ENCODE measurements around the gene IPO8.

IPO8 gene

GRCh38 chr12:30719060-30719459 is 23.4 kb upstream of the IPO8 start:
- no peak overlapping the region for H3K4me3 ChIP-seq (replicated peaks; ENCODE audit: insufficient read depth, low read length)
- no peaks in the 10 kb centered on the region for H3K27me3 ChIP-seq (ENCODE audit: insufficient read depth, poor library complexity, severe bottlenecking)
- no peak overlapping the region for H3K27ac ChIP-seq (replicated peaks)
- no peak for DNase-seq (ENCODE audit: low read depth in 1 of 2, low spot score in 1 of 2)
- TF ChIP-seq SPI1 (IDR thresholded peaks at IDR 0.05; ENCODE audit: borderline replicate concordance, low read depth) (no peak), POLR2AphosphoS5 (IDR thresholded peaks at IDR 0.05; ENCODE audit: low read depth) (no peak)
- TF ChIP-seq, protein P1, sequence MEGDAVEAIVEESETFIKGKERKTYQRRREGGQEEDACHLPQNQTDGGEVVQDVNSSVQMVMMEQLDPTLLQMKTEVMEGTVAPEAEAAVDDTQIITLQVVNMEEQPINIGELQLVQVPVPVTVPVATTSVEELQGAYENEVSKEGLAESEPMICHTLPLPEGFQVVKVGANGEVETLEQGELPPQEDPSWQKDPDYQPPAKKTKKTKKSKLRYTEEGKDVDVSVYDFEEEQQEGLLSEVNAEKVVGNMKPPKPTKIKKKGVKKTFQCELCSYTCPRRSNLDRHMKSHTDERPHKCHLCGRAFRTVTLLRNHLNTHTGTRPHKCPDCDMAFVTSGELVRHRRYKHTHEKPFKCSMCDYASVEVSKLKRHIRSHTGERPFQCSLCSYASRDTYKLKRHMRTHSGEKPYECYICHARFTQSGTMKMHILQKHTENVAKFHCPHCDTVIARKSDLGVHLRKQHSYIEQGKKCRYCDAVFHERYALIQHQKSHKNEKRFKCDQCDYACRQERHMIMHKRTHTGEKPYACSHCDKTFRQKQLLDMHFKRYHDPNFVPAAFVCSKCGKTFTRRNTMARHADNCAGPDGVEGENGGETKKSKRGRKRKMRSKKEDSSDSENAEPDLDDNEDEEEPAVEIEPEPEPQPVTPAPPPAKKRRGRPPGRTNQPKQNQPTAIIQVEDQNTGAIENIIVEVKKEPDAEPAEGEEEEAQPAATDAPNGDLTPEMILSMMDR (IDR thresholded peaks at IDR 0.05; ENCODE audit: insufficient read depth, low read length) = no peak
- TF ChIP-seq, protein P2, sequence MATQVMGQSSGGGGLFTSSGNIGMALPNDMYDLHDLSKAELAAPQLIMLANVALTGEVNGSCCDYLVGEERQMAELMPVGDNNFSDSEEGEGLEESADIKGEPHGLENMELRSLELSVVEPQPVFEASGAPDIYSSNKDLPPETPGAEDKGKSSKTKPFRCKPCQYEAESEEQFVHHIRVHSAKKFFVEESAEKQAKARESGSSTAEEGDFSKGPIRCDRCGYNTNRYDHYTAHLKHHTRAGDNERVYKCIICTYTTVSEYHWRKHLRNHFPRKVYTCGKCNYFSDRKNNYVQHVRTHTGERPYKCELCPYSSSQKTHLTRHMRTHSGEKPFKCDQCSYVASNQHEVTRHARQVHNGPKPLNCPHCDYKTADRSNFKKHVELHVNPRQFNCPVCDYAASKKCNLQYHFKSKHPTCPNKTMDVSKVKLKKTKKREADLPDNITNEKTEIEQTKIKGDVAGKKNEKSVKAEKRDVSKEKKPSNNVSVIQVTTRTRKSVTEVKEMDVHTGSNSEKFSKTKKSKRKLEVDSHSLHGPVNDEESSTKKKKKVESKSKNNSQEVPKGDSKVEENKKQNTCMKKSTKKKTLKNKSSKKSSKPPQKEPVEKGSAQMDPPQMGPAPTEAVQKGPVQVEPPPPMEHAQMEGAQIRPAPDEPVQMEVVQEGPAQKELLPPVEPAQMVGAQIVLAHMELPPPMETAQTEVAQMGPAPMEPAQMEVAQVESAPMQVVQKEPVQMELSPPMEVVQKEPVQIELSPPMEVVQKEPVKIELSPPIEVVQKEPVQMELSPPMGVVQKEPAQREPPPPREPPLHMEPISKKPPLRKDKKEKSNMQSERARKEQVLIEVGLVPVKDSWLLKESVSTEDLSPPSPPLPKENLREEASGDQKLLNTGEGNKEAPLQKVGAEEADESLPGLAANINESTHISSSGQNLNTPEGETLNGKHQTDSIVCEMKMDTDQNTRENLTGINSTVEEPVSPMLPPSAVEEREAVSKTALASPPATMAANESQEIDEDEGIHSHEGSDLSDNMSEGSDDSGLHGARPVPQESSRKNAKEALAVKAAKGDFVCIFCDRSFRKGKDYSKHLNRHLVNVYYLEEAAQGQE (IDR thresholded peaks at IDR 0.05; ENCODE audit: insufficient replicate concordance, low read depth) = no peak

DNA sequence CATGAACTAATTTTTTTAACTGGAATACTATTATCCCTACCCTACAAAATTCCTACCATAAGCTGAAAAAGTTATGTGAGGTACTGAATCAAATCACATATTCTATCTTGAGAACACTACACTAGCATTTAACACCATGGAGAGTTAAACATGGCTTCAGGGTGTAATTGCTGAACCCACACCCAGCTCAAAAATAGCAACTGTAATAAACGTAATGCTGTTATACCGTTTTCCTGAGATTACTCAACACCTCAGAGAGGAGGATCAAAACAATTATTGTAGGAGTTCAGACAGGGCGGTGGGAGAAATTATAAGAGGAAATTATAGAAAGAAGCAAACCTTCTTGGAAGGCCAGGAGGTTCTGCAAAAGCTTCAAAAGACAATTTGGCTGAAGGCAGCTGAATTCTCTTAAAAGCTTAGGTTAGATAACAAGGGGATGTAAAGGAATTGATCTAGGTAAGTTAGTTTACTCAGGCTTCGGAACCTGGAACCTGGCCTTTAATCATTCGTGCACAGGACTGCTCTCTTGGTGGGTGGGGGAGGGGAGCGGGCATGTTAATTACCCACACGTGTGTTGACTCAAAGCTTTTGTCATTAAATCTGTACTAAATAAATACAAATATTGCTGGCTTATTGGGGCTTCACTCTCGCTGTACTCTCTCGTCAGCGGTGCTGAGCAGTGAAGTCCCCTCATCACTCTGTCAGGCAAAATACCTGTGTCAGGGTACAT is 12.1 kb upstream of the IPO8 start:
- TF ChIP-seq, protein P2 (IDR thresholded peaks at IDR 0.05; ENCODE audit: insufficient replicate concordance, low read depth) = no peak
- TF ChIP-seq POLR2AphosphoS5 (IDR thresholded peaks at IDR 0.05; ENCODE audit: low read depth) (no peak), GABPA (IDR thresholded peaks at IDR 0.05; ENCODE audit: low read depth) (no peak), SPI1 (IDR thresholded peaks at IDR 0.05; ENCODE audit: borderline replicate concordance, low read depth) (no peak)
- TF ChIP-seq, protein P1 (IDR thresholded peaks at IDR 0.05; ENCODE audit: insufficient read depth, low read length) = no peak
- no peak overlapping the region for H3K4me3 ChIP-seq (replicated peaks; ENCODE audit: insufficient read depth, low read length)
- H3K27me3 ChIP-seq (ENCODE audit: insufficient read depth, poor library complexity, severe bottlenecking) = no peaks in the 10 kb centered on the region
- H3K27ac ChIP-seq (replicated peaks) = no peak overlapping the region
- no peak for DNase-seq (ENCODE audit: low read depth in 1 of 2, low spot score in 1 of 2)

DNA sequence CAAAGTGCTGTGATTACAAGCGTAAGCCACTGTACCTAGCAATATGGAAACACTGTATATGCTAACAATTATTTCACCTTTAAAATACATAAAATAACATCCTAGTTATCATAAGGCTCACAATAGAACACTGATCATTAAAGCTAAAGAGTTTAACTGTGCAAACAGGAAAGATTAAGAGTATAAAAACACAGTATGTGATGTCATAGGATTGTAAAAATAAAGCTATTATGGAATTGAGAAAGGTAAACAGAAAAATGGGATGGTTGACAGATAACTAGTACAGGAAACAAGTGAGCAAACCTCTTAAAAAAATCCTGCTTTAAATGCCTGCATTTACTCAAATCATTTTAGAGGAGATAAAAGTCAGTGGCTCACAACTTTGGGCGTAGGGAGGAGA is 10.8 kb upstream of the IPO8 start:
- Histone ChIP-seq H3K4me3 (replicated peaks; ENCODE audit: insufficient read depth, low read length) (no peak overlapping the region), H3K27me3 (ENCODE audit: insufficient read depth, poor library complexity, severe bottlenecking) (no peaks in the 10 kb centered on the region), H3K27ac (replicated peaks) (no peak overlapping the region)
- DNase-seq (ENCODE audit: low read depth in 1 of 2, low spot score in 1 of 2) = no peak
- TF ChIP-seq SPI1 (IDR thresholded peaks at IDR 0.05; ENCODE audit: borderline replicate concordance, low read depth) = no peak
- TF ChIP-seq GABPA (IDR thresholded peaks at IDR 0.05; ENCODE audit: low read depth) = no peak
- TF ChIP-seq POLR2AphosphoS5 (IDR thresholded peaks at IDR 0.05; ENCODE audit: low read depth) = no peak
- TF ChIP-seq, protein P2 (IDR thresholded peaks at IDR 0.05; ENCODE audit: insufficient replicate concordance, low read depth) = no peak
- TF ChIP-seq, protein P1 (IDR thresholded peaks at IDR 0.05; ENCODE audit: insufficient read depth, low read length) = no peak
